Gastroesophageal sphincter (tissue), 4 donors: ENCODE measurements around the gene STIMATE. TPM values are rescaled to one million over a fixed set of nuclear protein-coding genes. Genes with fewer than 3 reads are reported as not detected.

ENCODE experiments used
- ATAC-seq: fragments of 150-250 bp; one replicate; pipeline ENCODE4 v1.9.1; 2016; ENCODE audit warnings: mild to moderate bottlenecking, moderate library complexity
- H3K27ac ChIP-seq, 4 donors: fragments of 200-600 bp; sonication (generic) in 3 of 4; 1 replicate in 3 of 4; 2 replicates in 1 of 4; pipeline ENCODE4 v1.5.1; 2016 to 2019
- H3K27me3 ChIP-seq: fragments of 200-600 bp; sonication (generic); one replicate; pipeline ENCODE4 v1.5.1; 2019
- H3K36me3 ChIP-seq, 2 donors: fragments of 200-600 bp; sonication (generic); one replicate each; pipeline ENCODE4 v1.5.1; 2019; ENCODE audit warnings: control low read depth in 1 of 2
- H3K4me1 ChIP-seq, 3 donors: fragments of 200-600 bp; sonication (generic); 1 replicate in 2 of 3; 2 replicates in 1 of 3; pipeline ENCODE4 v1.5.1; 2016 to 2019; ENCODE audit warnings: control low read depth in 2 of 3
- H3K4me3 ChIP-seq, 2 donors: fragments of 200-600 bp; sonication (generic); one replicate each; pipeline ENCODE4 v1.5.1; 2019; ENCODE audit warnings: mild to moderate bottlenecking in 1 of 2, moderate library complexity in 1 of 2
- H3K9me3 ChIP-seq, 3 donors: fragments of 200-600 bp; sonication (generic); one replicate each; pipeline ENCODE4 v1.5.1; 2017 to 2019; ENCODE audit warnings: control low read depth in 2 of 3
- CTCF ChIP-seq, 4 experiments: fragments of 200-600 bp in 2 of 4; fragments of 450-650 bp in 2 of 4; sonication (generic) in 1 of 4; IDR thresholded peaks; one replicate each; pipeline ENCODE4 v1.5.1; 2017 to 2019; ENCODE audit warnings: antibody characterized with exemption in 4 of 4, mild to moderate bottlenecking in 2 of 4, moderate library complexity in 2 of 4
- EP300 ChIP-seq: sonication (generic); formaldehyde crosslinking; IDR thresholded peaks from one replicate; pipeline ENCODE4 v1.6.1; 2017; ENCODE audit warnings: antibody characterized with exemption, mild to moderate bottlenecking
- POLR2A ChIP-seq, 2 donors: fragments of 450-650 bp; IDR thresholded peaks; one replicate each; pipeline ENCODE4 v1.6.1; 2017; ENCODE audit warnings: antibody characterized with exemption in 2 of 2, mild to moderate bottlenecking in 2 of 2, moderate library complexity in 1 of 2
- POLR2AphosphoS5 ChIP-seq: sonication (generic); formaldehyde crosslinking; IDR thresholded peaks from one replicate; pipeline ENCODE4 v1.6.1; 2017; ENCODE audit warnings: antibody characterized with exemption
- WGBS, 2 donors: methylation state at CpG; one replicate each; pipeline ENCODE4 v1.1.5; 2018; ENCODE audit warnings: low coverage in 1 of 2; 5-methylcytosine and 5-hydroxymethylcytosine counted together
- total RNA-seq, 4 donors: library from RNA; depleted of rRNA; stranded (reverse); fragments of >200 nt; gene quantifications; one replicate each; pipeline ENCODE4 v1.1.0, GENCODE V29; 2016

Gene STIMATE
- total RNA-seq, 4 donors from 2014 or later, result 14.6 to 30.2 (median 20.5) TPM

DNA sequence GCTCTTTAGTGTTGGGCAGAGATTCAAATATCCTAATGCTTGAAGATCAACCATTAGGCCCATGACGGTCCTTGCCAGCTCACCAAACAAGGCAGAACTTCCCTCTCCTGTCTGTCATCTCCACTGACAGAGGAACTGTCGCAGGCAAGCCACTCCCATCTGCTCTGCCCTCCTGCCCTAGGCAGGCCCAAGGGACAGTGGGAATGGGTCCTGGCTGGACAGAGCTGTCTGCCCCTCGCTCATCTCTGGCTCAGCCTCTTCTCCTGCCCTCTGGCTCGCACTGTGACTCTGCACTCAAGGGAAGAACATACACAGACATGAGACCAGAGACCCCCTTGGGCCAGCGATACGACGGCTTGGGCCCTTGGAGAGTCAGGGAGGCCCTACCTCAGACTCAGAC is 54.9 kb downstream of the STIMATE start:
- WGBS, 2 donors, result no CpG with 5 or more reads among the region's 7 CpGs
- H3K4me3 ChIP-seq, result no peak overlapping the region
- ATAC-seq, result no peak
- H3K9me3 ChIP-seq, result no peaks in the 10 kb centered on the region
- H3K27ac ChIP-seq, result peak overlapping the region in 2 of 4 donors; percentile 6 to 85
- H3K4me1 ChIP-seq, result peaks cover 6 to 61% (median 17%) of the 10 kb centered on the region in 3 donors
- H3K36me3 ChIP-seq, result peaks cover 0 to 67% of the 10 kb centered on the region in 2 donors
- no peaks in the 10 kb centered on the region for H3K27me3 ChIP-seq
- no peak for TF ChIP-seq EP300
- no peak for TF ChIP-seq POLR2A (IDR thresholded peaks at IDR 0.05)
- TF ChIP-seq POLR2AphosphoS5, result no peak
- no peak for TF ChIP-seq CTCF (IDR thresholded peaks at IDR 0.05)

GRCh38 chr3:52841981-52842340 is 55.4 kb downstream of the STIMATE start:
- TF ChIP-seq POLR2AphosphoS5, result no peak
- no peak for TF ChIP-seq CTCF (IDR thresholded peaks at IDR 0.05)
- TF ChIP-seq POLR2A (IDR thresholded peaks at IDR 0.05), result no peak
- TF ChIP-seq EP300, result no peak
- no peaks in the 10 kb centered on the region for H3K27me3 ChIP-seq
- H3K4me3 ChIP-seq, result no peak overlapping the region
- WGBS, 2 donors, result 69 to 76% methylated on average over 6 to 10 of the region's 12 CpGs
- no peaks in the 10 kb centered on the region for H3K9me3 ChIP-seq
- peak overlapping the region in 1 of 4 donors; percentile 85 for H3K27ac ChIP-seq
- ATAC-seq, result no peak
- H3K36me3 ChIP-seq, result peaks cover 0 to 65% of the 10 kb centered on the region in 2 donors
- peaks cover 6 to 59% (median 17%) of the 10 kb centered on the region in 3 donors for H3K4me1 ChIP-seq

- Histone ChIP-seq H3K4me1 (peaks cover 6 to 55% (median 17%) of the 10 kb centered on the region in 3 donors), H3K9me3 (no peaks in the 10 kb centered on the region), H3K4me3 (no peak overlapping the region), H3K27ac (no peak overlapping the region), H3K36me3 (peaks cover 0 to 67% of the 10 kb centered on the region in 2 donors), H3K27me3 (no peaks in the 10 kb centered on the region)
- ATAC-seq, result no peak
- 93% methylated on average over 3 to 8 of the region's 12 CpGs for WGBS, 2 donors
- TF ChIP-seq CTCF (IDR thresholded peaks at IDR 0.05) (no peak), EP300 (no peak), POLR2A (IDR thresholded peaks at IDR 0.05) (no peak), POLR2AphosphoS5 (no peak)
Measured at GRCh38 chr3:52841211-52841980, 56.0 kb downstream of the STIMATE start.

- Histone ChIP-seq H3K4me3 (no peak overlapping the region), H3K4me1 (peaks cover 3 to 55% (median 20%) of the 10 kb centered on the region in 3 donors), H3K27me3 (no peaks in the 10 kb centered on the region), H3K9me3 (no peaks in the 10 kb centered on the region), H3K36me3 (peaks cover 0 to 80% of the 10 kb centered on the region in 2 donors), H3K27ac (no peak overlapping the region)
- 87 to 91% methylated on average over 9 to 16 of the region's 23 CpGs for WGBS, 2 donors
- ATAC-seq, result no peak
- no peak for TF ChIP-seq POLR2AphosphoS5
- TF ChIP-seq EP300, result no peak
- no peak for TF ChIP-seq CTCF (IDR thresholded peaks at IDR 0.05)
- TF ChIP-seq POLR2A (IDR thresholded peaks at IDR 0.05), result no peak
Measured at GRCh38 chr3:52839892-52840545, 57.3 kb downstream of the STIMATE start.
